CD4-positive, alpha-beta memory T cell (primary cell): Measurements from ENCODE around the gene KISS1R. TPM values are rescaled to one million over a fixed set of nuclear protein-coding genes. Genes with fewer than 3 reads are reported as not detected.

Experiments used
- CTCF ChIA-PET: fragments of 350-600 bp; sonication (Branson Sonifier 250); formaldehyde crosslinking; loops from one replicate; lab custom pipeline; 2021; ENCODE audit warnings: inconsistent platforms; ENCODE audit not compliant: partially characterized antibody; lab: Charles Lee
- POLR2A ChIA-PET: fragments of 350-600 bp; sonication (Branson Sonifier 250); formaldehyde crosslinking; loops from one replicate; lab custom pipeline; 2021; ENCODE audit not compliant: partially characterized antibody; lab: Charles Lee
- DNase-seq, 5 donors: peaks; one replicate each; pipeline versions ENCODE4 v3.0.0 to v3.0.0-alpha.2; 2020 to 2022; ENCODE audit warnings: mixed read lengths in 1 of 5
- H3K27ac ChIP-seq: one replicate; pipeline ENCODE4 v1.7.0; 2013; ENCODE audit warnings: low read depth, low read length
- H3K27me3 ChIP-seq: 2 replicates; pipeline ENCODE4 v1.7.0; 2013; ENCODE audit warnings: mild to moderate bottlenecking, low read length, moderate library complexity; ENCODE audit not compliant: insufficient read depth
- H3K36me3 ChIP-seq: 2 replicates; pipeline ENCODE4 v1.7.0; 2013; ENCODE audit warnings: mild to moderate bottlenecking, low read length, moderate library complexity; ENCODE audit not compliant: insufficient read depth
- H3K4me1 ChIP-seq: 2 replicates; pipeline ENCODE4 v1.7.0; 2013; ENCODE audit warnings: mild to moderate bottlenecking, low read length, moderate library complexity; ENCODE audit not compliant: insufficient read depth
- H3K4me3 ChIP-seq, 2 donors: one replicate each; pipeline ENCODE4 v1.7.0; 2013; ENCODE audit warnings: low read length in 2 of 2, mild to moderate bottlenecking in 1 of 2
- H3K9me3 ChIP-seq, 2 donors: one replicate each; pipeline ENCODE4 v1.7.0; 2013; ENCODE audit warnings: low read length in 2 of 2, control low read depth in 1 of 2; ENCODE audit not compliant: control insufficient read depth in 1 of 2
- H3K27ac Mint-ChIP-seq, 7 donors: one replicate each; pipeline ENCODE4 v1.8.0; 2020 to 2021; ENCODE audit warnings: mixed read lengths in 7 of 7, mild to moderate bottlenecking in 6 of 7, inconsistent platforms in 3 of 7, moderate library complexity in 3 of 7
- H3K27me3 Mint-ChIP-seq, 2 donors: one replicate each; pipeline ENCODE4 v1.8.0; 2020 to 2021; ENCODE audit warnings: mixed read lengths in 2 of 2
- H3K36me3 Mint-ChIP-seq, 2 donors: one replicate each; pipeline ENCODE4 v1.8.0; 2020 to 2021; ENCODE audit warnings: mixed read lengths in 2 of 2, inconsistent platforms in 1 of 2, mild to moderate bottlenecking in 1 of 2
- H3K4me1 Mint-ChIP-seq, 4 donors: one replicate each; pipeline ENCODE4 v1.8.0; 2020 to 2021; ENCODE audit warnings: mixed read lengths in 4 of 4, mild to moderate bottlenecking in 1 of 4
- H3K4me3 Mint-ChIP-seq, 8 donors: one replicate each; pipeline ENCODE4 v1.8.0; 2020 to 2021; ENCODE audit warnings: mixed read lengths in 8 of 8, mild to moderate bottlenecking in 7 of 8, moderate library complexity in 6 of 8, inconsistent platforms in 3 of 8
- H3K9me3 Mint-ChIP-seq, 8 donors: one replicate each; pipeline ENCODE4 v1.8.0; 2020 to 2021; ENCODE audit warnings: mixed read lengths in 8 of 8, mild to moderate bottlenecking in 5 of 8, inconsistent platforms in 3 of 8, moderate library complexity in 1 of 8
- intact Hi-C: fragments of 100-400 bp; cut with micrococcal nuclease; formaldehyde crosslinking; loops from one replicate; pipeline ENCODE4 v1.15.1; 2023
- polyA plus RNA-seq, 2 donors: library from polyadenylated mRNA; unstranded; fragments of 300-500 nt; fragmentation: Illumina TruSeq; gene quantifications; one replicate each; pipeline ENCODE4 v1.2.3, GENCODE V29; 2021
- total RNA-seq, 2 experiments: library from RNA; stranded (reverse); gene quantifications; one replicate each; pipeline ENCODE4 v1.2.3, GENCODE V29; 2021

Gene KISS1R
- total and polyA plus RNA-seq, 4 experiments from 2014 or later: 0.59 to 1.2 (median 0.69) TPM

DNA sequence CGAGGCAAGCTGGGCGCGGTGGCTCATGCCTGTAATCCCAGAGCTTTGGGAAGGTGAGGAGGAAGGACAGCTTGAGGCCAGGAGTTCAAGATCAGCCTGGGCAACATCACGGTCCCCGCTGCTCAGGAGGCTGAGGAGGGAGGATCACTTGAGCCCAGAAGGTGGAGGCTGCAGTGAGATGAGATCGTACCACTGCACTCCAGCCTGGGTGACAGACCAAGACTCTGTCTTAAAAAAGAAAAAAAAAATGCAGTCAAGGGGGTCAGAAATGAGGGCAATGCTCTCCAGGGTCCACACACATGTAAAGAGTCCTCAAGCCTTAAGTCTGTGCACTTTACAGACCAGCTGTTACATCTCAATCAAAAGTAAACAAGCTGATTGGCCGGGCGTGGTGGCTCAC, 12.6 kb upstream of the KISS1R start:
- Mint-ChIP-seq H3K4me1 (peaks cover 15 to 68% (median 36%) of the 10 kb centered on the region in 4 donors), H3K27me3 (no peaks in the 10 kb centered on the region), H3K36me3 (peaks cover 9 to 24% of the 10 kb centered on the region in 2 donors), H3K9me3 (peaks cover 0 to under 1% (median 0%) of the 10 kb centered on the region in 8 donors), H3K27ac (peak overlapping the region in 6 of 7 donors; percentile 53 to 100 (median 64)), H3K4me3 (peak overlapping the region in 1 of 8 donors; percentile 25)
- ChIA-PET CTCF (interaction anchor here (1.4 kb wide), 1 partner anchor 11 kb away, joined by 5 read pairs; the partner anchor contains the start of genes MED16 and RNU6-9), POLR2A (interaction anchor here (0.6 to 7.9 kb wide), 4 partner anchors 8 to 365 kb away, joined by 4 to 252 read pairs (median 32); partner anchors contain the start of genes MED16 and RNU6-9)
- intact Hi-C loops: no loop called here
- no peaks in the 10 kb centered on the region for H3K27me3 ChIP-seq
- DNase-seq: no peak
- no peaks in the 10 kb centered on the region for H3K9me3 ChIP-seq
- H3K36me3 ChIP-seq: peaks cover 16% of the 10 kb centered on the region
- H3K27ac ChIP-seq: no peak overlapping the region
- H3K4me3 ChIP-seq: no peak overlapping the region
- peaks cover 63% of the 10 kb centered on the region for H3K4me1 ChIP-seq

DNA sequence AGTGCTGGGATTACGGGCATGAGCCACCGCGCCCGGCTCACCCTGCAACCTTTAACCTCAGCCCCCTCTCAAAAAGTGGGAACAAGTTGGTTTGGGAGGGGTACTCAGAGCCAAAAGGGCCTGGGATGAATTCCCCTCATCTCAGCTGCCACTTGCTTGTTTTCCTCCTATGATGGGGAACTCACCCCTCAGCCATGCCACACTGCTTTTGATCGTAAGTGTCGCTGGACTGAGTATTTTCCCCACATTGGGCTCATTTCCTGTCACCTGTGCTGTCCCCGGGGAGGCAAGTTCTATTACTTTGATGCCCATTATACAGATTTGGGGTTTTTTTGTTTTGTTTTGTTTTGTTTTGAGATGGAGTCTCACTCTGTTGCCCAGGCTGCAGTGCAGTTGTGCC, 10.7 kb upstream of the KISS1R start:
- Mint-ChIP-seq H3K27me3 (no peaks in the 10 kb centered on the region), H3K27ac (peak overlapping the region; percentile 93 to 100 (median 100)), H3K4me1 (peaks cover 19 to 74% (median 44%) of the 10 kb centered on the region in 4 donors), H3K9me3 (peaks cover 0 to 2% (median 0%) of the 10 kb centered on the region in 8 donors), H3K4me3 (peak overlapping the region; percentile 31 to 76 (median 62)), H3K36me3 (peaks cover 14 to 20% of the 10 kb centered on the region in 2 donors)
- DNase-seq: no peak
- peaks cover 5% of the 10 kb centered on the region for H3K36me3 ChIP-seq
- H3K4me3 ChIP-seq: no peak overlapping the region
- no peaks in the 10 kb centered on the region for H3K9me3 ChIP-seq
- ChIA-PET POLR2A (interaction anchor here (0.7 to 7.9 kb wide), 8 partner anchors 10 to 363 kb away, joined by 3 to 252 read pairs (median 6); partner anchors contain the start of genes CIRBP, MED16 and RNU6-9), CTCF (interaction anchor here (1.1 to 4.2 kb wide), 5 partner anchors 9 to 78 kb away, joined by 3 to 23 read pairs (median 5); partner anchors contain the start of gene WDR18)
- H3K27ac ChIP-seq: peak overlapping the region; percentile 89
- H3K27me3 ChIP-seq: no peaks in the 10 kb centered on the region
- peaks cover 67% of the 10 kb centered on the region for H3K4me1 ChIP-seq
- intact Hi-C loops: no loop called here

DNA sequence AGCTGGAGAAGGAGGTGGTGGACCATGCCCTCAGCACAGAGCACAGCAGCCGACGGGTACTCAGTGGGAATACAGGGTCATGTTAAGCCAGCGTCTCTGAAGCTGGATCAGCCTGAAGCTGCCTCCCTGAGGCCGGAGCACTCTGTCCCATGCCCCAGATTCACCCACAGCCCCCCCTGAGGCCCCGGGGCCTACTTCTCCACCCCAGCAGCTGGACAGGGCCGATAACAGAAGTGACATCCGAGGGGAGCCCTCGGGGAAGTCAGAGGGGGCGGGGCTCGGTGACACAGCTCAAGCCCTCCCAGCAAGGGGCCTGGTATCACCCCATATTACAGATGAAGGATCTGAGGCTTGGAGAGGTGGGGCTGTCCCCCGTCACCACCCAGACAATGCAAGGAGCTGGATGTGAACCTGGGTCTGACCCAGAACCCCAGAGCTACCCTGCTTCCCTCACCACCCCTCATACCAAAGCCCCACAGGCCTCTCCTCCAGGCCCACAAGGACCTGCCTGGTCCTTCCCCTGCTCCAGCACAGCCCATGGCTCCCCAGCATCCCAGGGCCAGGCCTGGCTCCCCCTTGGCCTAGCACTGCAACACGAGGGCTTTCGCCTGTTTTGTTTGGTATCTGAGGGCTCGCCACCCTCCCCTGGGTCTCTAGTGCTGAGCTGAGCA, 9.8 kb upstream of the KISS1R start:
- H3K4me1 Mint-ChIP-seq: peaks cover 19 to 72% (median 44%) of the 10 kb centered on the region in 4 donors

DNA sequence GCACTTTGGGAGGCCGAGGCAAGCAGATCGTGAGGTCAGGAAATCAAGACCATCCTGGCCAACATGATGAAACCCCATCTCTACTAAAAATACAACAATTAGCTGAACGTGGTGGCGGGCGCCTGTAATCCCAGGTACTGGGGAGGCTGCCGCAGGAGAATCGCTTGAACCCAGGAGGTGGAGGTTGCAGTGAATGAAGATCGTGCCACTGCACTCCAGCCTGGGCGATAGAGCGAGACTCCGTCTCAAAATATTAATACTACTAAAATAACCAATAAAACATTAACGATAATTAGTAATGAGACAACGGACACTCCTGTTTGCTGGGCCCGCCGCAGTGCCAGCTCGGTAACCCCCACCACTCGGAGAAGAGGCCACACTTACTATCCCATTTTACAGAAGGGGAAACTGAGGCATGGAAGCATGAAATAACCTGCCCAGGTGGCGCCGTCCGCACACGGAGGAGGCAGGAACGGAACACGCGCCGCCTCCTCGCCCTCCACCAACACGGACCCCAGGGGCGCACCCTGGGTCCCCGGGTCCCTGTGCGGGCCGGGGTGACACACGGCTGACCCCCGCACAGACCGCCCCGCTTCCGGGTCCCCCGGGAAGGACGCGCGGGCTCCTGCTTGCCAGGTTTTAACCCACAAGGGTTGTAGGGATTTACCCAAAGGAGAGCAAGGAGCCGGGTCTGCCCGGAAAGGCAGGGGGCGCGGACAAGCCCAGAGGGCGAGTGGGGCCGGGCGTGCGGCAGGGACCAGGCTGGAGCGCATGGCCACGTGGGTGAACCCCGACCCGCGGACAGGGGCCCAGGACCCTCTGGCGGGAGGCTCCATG, 5.7 kb upstream of the KISS1R start:
- H3K36me3 Mint-ChIP-seq: peaks cover 14 to 15% of the 10 kb centered on the region in 2 donors
- intact Hi-C loops: no loop called here
- ChIA-PET CTCF (no interaction called here), POLR2A (interaction anchor here (6.7 to 7.9 kb wide), 3 partner anchors 8 to 48 kb away, joined by 52 to 252 read pairs (median 60); partner anchors contain the start of genes MED16 and RNU6-9)
- H3K9me3 Mint-ChIP-seq: peaks cover 0 to 2% (median 0%) of the 10 kb centered on the region in 8 donors
- peak overlapping the region; percentile 77 to 88 (median 82) for H3K4me3 Mint-ChIP-seq
- no peak for DNase-seq
- H3K4me1 Mint-ChIP-seq: peaks cover 19 to 56% (median 39%) of the 10 kb centered on the region in 4 donors
- peaks cover 0 to 2% of the 10 kb centered on the region in 2 donors for H3K27me3 Mint-ChIP-seq
- Histone ChIP-seq H3K4me1 (peaks cover 61% of the 10 kb centered on the region), H3K27ac (peak overlapping the region; percentile 38), H3K9me3 (no peaks in the 10 kb centered on the region), H3K27me3 (no peaks in the 10 kb centered on the region), H3K4me3 (no peak overlapping the region), H3K36me3 (no peaks in the 10 kb centered on the region)
- H3K27ac Mint-ChIP-seq: peak overlapping the region; percentile 93 to 100 (median 94)

More for the DNA sequence above, 9.8 kb upstream of the KISS1R start:
- intact Hi-C loops: no loop called here
- H3K4me1 ChIP-seq: peaks cover 70% of the 10 kb centered on the region
- H3K4me3 ChIP-seq: no peak overlapping the region
- peak overlapping the region; percentile 89 for H3K27ac ChIP-seq
- no peak for DNase-seq
- ChIA-PET CTCF (interaction anchor here (0.7 to 4.2 kb wide), 8 partner anchors 9 to 77 kb away, joined by 3 to 23 read pairs (median 4); partner anchors contain the start of gene WDR18), POLR2A (interaction anchor here (0.7 to 7.9 kb wide), 11 partner anchors 11 to 362 kb away, joined by 3 to 252 read pairs (median 4); partner anchors contain the start of genes CIRBP, MED16 and RNU6-9)
- peak overlapping the region; percentile 43 to 89 (median 62) for H3K4me3 Mint-ChIP-seq
- H3K27ac Mint-ChIP-seq: peak overlapping the region; percentile 93 to 100 (median 100)
- peaks cover 0 to 2% (median 0%) of the 10 kb centered on the region in 8 donors for H3K9me3 Mint-ChIP-seq
- no peaks in the 10 kb centered on the region for H3K27me3 ChIP-seq
- H3K36me3 ChIP-seq: peaks cover 5% of the 10 kb centered on the region
- peaks cover 14 to 20% of the 10 kb centered on the region in 2 donors for H3K36me3 Mint-ChIP-seq
- no peaks in the 10 kb centered on the region for H3K9me3 ChIP-seq
- H3K27me3 Mint-ChIP-seq: no peaks in the 10 kb centered on the region

DNA sequence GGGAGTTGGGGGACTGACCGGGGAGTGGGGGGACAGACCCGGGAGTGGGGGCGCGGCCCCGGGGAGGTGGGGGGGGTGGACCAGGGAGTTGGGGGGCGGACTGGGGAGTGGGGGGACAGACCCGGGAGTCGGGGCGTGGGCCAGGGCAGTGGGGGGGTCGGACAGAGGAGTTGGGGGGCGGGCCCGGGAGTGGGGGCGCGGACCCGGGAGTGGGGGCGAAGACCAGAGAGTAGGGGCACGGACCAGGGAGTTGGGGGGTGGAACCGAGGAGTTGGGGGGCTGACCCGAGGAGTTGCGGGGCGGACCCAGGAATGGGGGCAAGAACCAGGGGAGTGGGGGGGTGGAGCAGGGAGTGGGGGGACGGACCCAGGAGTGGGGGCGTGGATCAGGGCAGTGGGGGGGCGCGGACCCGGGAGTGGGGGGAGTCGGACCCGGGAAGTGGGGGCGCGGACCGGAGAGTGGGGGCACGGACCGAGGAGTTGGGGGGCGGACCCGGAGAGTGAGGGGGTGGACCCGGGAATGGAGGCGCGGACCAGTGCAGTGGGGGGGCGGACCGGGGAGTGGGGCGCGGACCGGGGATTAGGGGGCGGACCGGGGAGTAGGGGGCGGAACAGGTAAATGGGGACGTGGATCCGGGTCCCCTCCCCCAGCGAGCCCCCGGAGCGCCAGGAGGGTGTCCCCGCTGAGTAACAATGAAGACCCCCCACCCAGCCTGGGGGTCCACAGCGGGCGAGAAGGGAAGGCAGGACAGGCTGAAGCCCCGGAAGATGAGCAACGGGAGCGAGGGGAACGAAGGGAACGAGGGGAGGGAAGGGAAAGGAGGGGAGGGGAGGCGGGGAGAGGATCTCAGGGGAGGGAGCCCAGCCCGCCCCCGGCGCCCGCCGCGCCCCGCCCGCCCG, 4.7 kb upstream of the KISS1R start:
- H3K27ac Mint-ChIP-seq: peak overlapping the region; percentile 60 to 95 (median 79)
- peak overlapping the region; percentile 77 to 90 (median 84) for H3K4me3 Mint-ChIP-seq
- H3K4me1 ChIP-seq: peaks cover 57% of the 10 kb centered on the region
- peaks cover 15 to 46% (median 31%) of the 10 kb centered on the region in 4 donors for H3K4me1 Mint-ChIP-seq
- ChIA-PET POLR2A (interaction anchor here (1.0 to 6.7 kb wide), 7 partner anchors 7 to 357 kb away, joined by 3 to 52 read pairs (median 10); partner anchors contain the start of genes CIRBP, MED16, RNU6-2 and RNU6-9), CTCF (interaction anchor here (4.4 kb wide), 1 partner anchor 49 kb away, joined by 27 read pairs; no protein-coding TSS in a partner anchor)
- H3K27ac ChIP-seq: peak overlapping the region; percentile 87
- peaks cover 0 to 2% (median 0%) of the 10 kb centered on the region in 8 donors for H3K9me3 Mint-ChIP-seq
- no peaks in the 10 kb centered on the region for H3K9me3 ChIP-seq
- H3K36me3 ChIP-seq: no peaks in the 10 kb centered on the region
- intact Hi-C loops: no loop called here
- no peaks in the 10 kb centered on the region for H3K27me3 ChIP-seq
- H3K36me3 Mint-ChIP-seq: peaks cover 11 to 13% of the 10 kb centered on the region in 2 donors
- H3K27me3 Mint-ChIP-seq: peaks cover 0 to 2% of the 10 kb centered on the region in 2 donors
- peak overlapping the region; percentile 29 to 58 for H3K4me3 ChIP-seq
- peak in 1 of 5 donors; percentile 52 for DNase-seq
